ENCODE measurements around the gene CLMN. TPM values are rescaled to one million over a fixed set of nuclear protein-coding genes. Genes with fewer than 3 reads are reported as not detected.

Gene CLMN
- total and polyA plus RNA-seq, 2 experiments from 2014 or later: 15.7 to 40.0 TPM

- no peaks in the 10 kb centered on the region for H3K9me3 ChIP-seq (ENCODE audit: low read depth)
- H3K4me1 ChIP-seq (ENCODE audit: insufficient read depth): no peaks in the 10 kb centered on the region
- TF ChIP-seq CTCF (IDR thresholded peaks at IDR 0.05; ENCODE audit: poor library complexity): no peak
- WGBS (ENCODE audit: low lambda C conversion rate, missing lambda C conversion rate): 97% methylated on average over 3 of the region's 3 CpGs
- no peak overlapping the region for H2AFZ ChIP-seq
- no peak for DNase-seq (ENCODE audit: low spot score)
- H3K79me2 ChIP-seq: peaks cover 3% of the 10 kb centered on the region
- no peaks in the 10 kb centered on the region for H3K36me3 ChIP-seq (replicated peaks; ENCODE audit: insufficient read depth, low read depth)
- H3K9me2 ChIP-seq (replicated peaks; ENCODE audit: insufficient read depth): no peaks in the 10 kb centered on the region
- no peaks in the 10 kb centered on the region for H3K27me3 ChIP-seq
- H3K27ac ChIP-seq: no peak overlapping the region
- no peaks in the 10 kb centered on the region for H4K20me1 ChIP-seq (ENCODE audit: insufficient read depth, poor library complexity, severe bottlenecking)
- no peak overlapping the region for H3K4me2 ChIP-seq
- H3K4me3 ChIP-seq: no peak overlapping the region
These were observed 154.2 kb downstream of the CLMN start for GRCh38 chr14:95165517-95165916.

- Histone ChIP-seq H3K79me2 (peaks cover 3% of the 10 kb centered on the region), H3K36me3 (replicated peaks; ENCODE audit: insufficient read depth, low read depth) (no peaks in the 10 kb centered on the region), H3K27me3 (no peaks in the 10 kb centered on the region), H3K4me3 (no peak overlapping the region), H3K9me3 (ENCODE audit: low read depth) (no peaks in the 10 kb centered on the region), H3K27ac (no peak overlapping the region), H4K20me1 (ENCODE audit: insufficient read depth, poor library complexity, severe bottlenecking) (no peaks in the 10 kb centered on the region), H3K9me2 (replicated peaks; ENCODE audit: insufficient read depth) (no peaks in the 10 kb centered on the region), H2AFZ (no peak overlapping the region), H3K4me1 (ENCODE audit: insufficient read depth) (no peaks in the 10 kb centered on the region), H3K4me2 (no peak overlapping the region)
- TF ChIP-seq EZH2 (IDR thresholded peaks at IDR 0.05; ENCODE audit: borderline replicate concordance) (no peak), CTCF (IDR thresholded peaks at IDR 0.05; ENCODE audit: poor library complexity) (no peak), EZH2phosphoT487 (IDR thresholded peaks at IDR 0.05; ENCODE audit: low read depth, severe bottlenecking, unreplicated experiment) (no peak)
- DNase-seq (ENCODE audit: low spot score): no peak
- 96% methylated on average over 1 of the region's 1 CpG for WGBS (ENCODE audit: low lambda C conversion rate, missing lambda C conversion rate)
These were observed 155.2 kb downstream of the CLMN start for GRCh38 chr14:95164506-95164905.

GRCh38 chr14:95163666-95164065 lies 156.0 kb downstream of the CLMN start:
- Histone ChIP-seq H3K9me2 (replicated peaks; ENCODE audit: insufficient read depth) (no peaks in the 10 kb centered on the region), H3K36me3 (replicated peaks; ENCODE audit: insufficient read depth, low read depth) (no peaks in the 10 kb centered on the region), H2AFZ (no peak overlapping the region), H3K4me2 (no peak overlapping the region), H3K4me1 (ENCODE audit: insufficient read depth) (no peaks in the 10 kb centered on the region), H4K20me1 (ENCODE audit: insufficient read depth, poor library complexity, severe bottlenecking) (no peaks in the 10 kb centered on the region), H3K4me3 (no peak overlapping the region), H3K27ac (no peak overlapping the region), H3K9me3 (ENCODE audit: low read depth) (no peaks in the 10 kb centered on the region), H3K79me2 (peaks cover 6% of the 10 kb centered on the region), H3K27me3 (no peaks in the 10 kb centered on the region)
- WGBS (ENCODE audit: low lambda C conversion rate, missing lambda C conversion rate): 81% methylated on average over 3 of the region's 3 CpGs
- no peak for DNase-seq (ENCODE audit: low spot score)
- TF ChIP-seq EZH2 (IDR thresholded peaks at IDR 0.05; ENCODE audit: borderline replicate concordance): no peak
- no peak for TF ChIP-seq EZH2phosphoT487 (IDR thresholded peaks at IDR 0.05; ENCODE audit: low read depth, severe bottlenecking, unreplicated experiment)
- TF ChIP-seq CTCF (IDR thresholded peaks at IDR 0.05; ENCODE audit: poor library complexity): no peak

GRCh38 chr14:95163132-95163531 lies 156.6 kb downstream of the CLMN start:
- 68% methylated on average over 2 of the region's 2 CpGs for WGBS (ENCODE audit: low lambda C conversion rate, missing lambda C conversion rate)
- Histone ChIP-seq H3K4me3 (no peak overlapping the region), H4K20me1 (ENCODE audit: insufficient read depth, poor library complexity, severe bottlenecking) (no peaks in the 10 kb centered on the region), H3K36me3 (replicated peaks; ENCODE audit: insufficient read depth, low read depth) (no peaks in the 10 kb centered on the region), H3K9me3 (ENCODE audit: low read depth) (no peaks in the 10 kb centered on the region), H2AFZ (no peak overlapping the region), H3K27ac (no peak overlapping the region), H3K27me3 (no peaks in the 10 kb centered on the region), H3K9me2 (replicated peaks; ENCODE audit: insufficient read depth) (no peaks in the 10 kb centered on the region), H3K79me2 (peaks cover 8% of the 10 kb centered on the region), H3K4me2 (no peak overlapping the region), H3K4me1 (ENCODE audit: insufficient read depth) (peaks cover 4% of the 10 kb centered on the region)
- no peak for DNase-seq (ENCODE audit: low spot score)
- TF ChIP-seq EZH2 (IDR thresholded peaks at IDR 0.05; ENCODE audit: borderline replicate concordance): no peak
- TF ChIP-seq EZH2phosphoT487 (IDR thresholded peaks at IDR 0.05; ENCODE audit: low read depth, severe bottlenecking, unreplicated experiment): no peak
- TF ChIP-seq CTCF (IDR thresholded peaks at IDR 0.05; ENCODE audit: poor library complexity): no peak
